Measurements from ENCODE around the gene CITED2.
"Not testable (repeated sequence)": the region's sequence is repeated elsewhere in the genome, so short reads cannot be mapped to it uniquely, and the experiment has no call there.

CITED2 gene

DNA sequence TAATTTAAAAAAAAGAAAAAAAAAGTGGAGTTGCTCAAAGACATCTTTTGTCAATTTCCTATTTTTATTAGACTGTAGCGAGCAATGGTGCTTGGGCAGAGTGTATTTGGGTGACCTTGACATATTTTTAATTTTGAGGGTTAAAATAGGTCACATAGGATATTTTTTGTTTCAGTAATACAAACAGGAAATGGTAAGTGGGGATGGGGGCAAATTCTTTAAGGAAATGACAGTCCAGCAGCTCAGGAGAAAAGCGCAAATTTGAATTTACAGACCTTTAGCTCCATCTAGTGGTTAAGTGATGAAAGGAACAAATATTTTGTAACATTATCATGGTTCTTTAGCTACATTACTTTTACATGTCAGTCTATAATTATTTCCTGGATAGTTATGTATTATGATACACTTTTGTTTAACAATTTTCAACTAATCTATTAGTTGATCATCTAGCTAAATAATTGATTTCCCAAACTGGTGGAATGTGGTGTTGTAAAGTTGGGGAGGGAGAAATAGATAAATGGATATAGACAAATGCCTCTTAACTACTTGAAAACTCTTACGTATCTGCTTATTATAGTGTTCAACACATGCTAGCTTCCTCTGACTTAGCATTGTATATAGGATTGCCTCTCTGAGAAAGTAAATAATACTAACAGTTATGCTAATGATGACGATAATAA is 10.0 kb downstream of the CITED2 start:
- peak; percentile 4 to 65 for DNase-seq

DNA sequence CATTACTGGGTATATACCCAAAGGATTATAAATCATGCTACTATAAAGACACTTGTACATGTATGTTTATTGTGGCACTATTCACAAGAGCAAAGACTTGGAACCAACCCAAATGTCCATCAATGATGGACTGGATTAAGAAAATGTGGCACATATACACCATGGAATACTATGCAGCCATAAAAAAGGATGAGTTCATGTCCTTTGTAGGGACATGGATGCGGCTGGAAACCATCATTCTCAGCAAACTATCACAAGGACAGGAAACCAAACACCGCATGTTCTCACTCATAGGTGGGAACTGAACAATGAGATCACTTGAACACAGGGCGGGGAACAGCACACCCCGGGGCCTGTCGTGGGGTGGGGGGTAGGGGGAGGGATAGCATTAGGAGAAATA is 10.7 kb downstream of the CITED2 start:
- not testable (repeated sequence) for DNase-seq

DNA sequence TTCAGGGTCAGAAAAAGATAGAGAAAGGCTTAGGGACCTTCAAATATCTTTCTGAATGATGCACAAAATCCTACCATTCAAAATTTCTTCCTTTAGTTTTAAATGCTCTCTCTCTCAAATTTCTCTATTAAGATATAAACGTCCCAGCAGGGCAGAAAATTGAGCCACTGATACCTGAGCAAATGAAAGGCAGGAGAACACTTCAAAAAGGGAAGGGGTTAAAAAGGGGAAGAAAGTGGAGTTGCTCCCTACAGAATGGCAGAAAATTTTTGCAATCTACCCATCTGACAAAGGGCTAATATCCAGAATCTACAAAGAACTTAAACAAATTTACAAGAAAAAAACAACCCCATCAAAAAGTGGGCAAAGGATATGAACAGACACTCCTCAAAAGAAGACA is 11.3 kb downstream of the CITED2 start:
- DNase-seq: not testable (repeated sequence)

DNA sequence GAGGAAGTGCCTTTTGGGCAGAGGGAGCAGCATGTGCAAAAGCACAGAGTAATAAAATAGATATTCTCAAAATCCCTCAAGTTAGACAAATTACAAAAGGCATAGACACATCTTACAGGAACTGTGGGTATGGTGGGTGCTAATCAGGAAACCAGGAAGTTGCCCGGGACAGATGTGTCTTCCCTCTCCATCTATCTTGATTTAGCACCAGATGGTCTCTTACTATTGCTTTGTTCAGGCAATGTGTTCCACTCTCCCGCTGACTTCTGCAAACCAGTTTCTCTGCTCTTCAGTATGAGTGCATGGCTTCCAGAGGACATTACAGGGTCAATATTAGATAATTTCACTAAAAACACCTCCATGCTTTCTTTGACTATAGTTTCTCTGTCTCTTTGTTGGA is 13.2 kb downstream of the CITED2 start:
- peak; percentile 72 to 84 for DNase-seq

DNA sequence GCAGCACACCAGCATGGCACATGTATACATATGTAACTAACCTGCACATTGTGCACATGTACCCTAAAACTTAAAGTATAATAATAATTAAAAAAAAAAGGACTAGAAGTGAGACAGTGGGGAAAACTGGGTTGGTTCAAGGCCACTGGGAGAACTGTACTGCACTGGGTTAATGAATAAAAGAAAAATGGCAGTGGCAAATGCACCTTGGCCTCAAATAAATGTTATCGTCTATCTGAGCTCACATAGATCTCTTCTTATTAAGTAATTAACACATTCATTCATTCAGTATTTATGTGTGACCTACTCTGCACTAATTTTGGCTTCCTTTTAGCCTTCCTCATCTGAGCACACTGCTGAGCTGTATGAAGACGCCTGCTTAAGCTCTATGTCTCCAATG is 17.5 kb downstream of the CITED2 start:
- DNase-seq: no peak

DNA sequence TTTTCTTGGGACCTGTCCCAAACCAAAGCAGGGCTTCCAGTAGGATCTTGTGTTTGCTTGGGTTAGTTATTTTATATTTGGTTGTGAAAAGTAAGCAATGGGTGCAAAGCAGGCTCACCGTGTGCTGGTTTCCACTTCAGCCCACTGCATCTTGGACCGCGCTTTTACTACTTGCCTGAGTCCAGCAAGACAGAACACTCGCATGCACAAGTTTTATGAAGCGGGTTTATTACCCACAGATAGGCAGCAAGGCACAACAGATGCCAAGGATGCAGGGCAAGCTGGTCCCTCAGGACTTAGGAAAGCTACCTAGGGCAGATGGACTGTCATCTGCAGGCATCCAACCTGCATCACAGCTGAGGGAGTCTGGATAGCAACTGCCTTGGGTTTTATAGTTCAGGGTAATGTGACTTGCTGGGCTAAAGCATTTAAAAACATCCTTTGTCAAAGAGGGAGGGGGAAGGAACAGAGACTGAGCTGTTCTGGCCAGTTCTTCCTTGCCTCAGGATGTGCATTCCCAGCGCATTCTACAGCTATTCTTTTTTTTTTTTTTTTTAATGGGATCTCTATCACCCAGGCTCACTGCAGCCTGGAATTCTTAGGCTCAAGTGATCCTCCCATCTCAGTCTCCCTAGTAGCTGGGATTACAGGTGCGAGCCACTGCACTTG is 18.5 kb downstream of the CITED2 start:
- peak; percentile 24 to 67 for DNase-seq

DNA sequence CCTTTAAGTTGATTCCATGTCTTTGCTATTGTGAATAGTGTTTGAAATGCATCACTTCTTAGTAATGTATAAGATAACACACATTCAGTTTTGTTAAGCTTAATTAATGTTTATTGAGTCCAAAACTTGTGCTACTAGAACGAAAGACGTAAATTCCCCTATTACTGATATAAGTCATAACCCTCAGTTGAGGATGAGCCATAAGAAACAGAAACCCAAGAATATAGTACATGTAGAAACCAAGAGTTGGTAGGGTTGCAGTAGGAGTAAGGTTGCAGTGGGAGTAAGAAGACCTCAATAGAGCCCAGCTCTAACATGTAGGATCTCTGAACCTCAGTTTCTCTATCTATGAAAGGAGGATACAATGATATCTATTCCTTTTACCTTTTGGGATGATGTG is 19.3 kb downstream of the CITED2 start:
- DNase-seq: no peak

DNA sequence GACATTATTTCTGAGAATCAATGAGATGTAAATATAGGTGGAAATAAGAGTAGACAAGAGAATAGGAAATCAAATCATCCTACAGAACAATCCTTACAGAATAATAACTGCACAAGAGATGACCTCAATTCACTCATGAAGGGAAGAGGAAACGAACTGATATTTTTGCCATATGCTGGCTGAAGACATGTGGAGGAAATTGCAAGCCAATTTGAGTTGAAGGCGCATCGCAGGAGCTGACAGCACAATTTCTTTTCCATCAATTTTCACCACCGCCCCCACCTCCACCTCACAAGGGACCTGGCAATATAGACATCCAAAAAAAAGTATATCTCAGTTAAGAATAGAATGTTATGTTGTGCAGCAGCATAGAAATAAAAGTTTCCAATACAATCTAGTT is 20.3 kb downstream of the CITED2 start:
- DNase-seq: no peak

DNA sequence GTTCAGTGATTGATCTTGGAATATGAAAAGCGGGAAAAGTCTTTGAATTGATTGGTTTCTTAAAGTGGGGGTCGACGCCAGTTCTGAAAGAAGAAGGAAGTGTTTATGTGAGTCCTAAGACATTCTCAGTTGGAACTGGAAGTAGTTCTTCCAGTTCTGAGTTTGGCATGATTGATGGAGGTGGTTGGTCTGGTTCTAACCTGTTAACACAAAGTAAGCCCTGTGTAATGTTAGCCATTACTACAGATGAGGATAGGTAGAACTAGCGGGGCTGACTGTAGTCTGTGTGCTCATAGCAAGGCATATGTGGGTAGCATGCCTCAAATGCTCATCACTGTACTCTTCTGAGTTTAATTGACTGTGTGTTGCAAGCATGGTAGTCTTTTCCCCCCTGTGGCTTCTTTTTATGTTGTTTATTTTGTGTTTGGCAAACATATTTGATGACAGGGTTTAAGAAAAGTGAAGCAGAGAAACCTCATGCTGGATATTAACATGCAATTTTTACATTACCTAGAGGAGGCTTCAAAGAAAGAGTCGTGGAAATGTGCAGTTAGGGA is 24.9 kb downstream of the CITED2 start:
- no peak for DNase-seq

DNA sequence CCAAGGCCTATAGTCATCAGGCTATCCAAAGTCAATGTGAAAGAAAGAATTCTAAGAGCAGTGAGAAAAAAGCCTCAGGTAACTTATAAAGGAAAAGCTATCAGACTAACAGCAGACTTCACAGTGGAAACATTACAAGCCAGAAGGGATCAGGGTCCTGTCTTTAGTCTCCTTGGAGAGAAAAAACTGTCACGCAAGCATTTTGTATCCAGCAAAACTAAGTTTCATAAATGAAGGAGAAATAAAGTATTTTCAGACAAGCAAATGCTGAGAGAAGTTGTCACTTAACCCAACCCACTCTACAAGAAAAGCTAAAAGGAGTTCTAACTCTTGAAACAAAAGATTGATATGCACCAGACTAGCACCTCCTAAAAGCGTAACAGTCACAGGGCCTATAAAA is 28.1 kb downstream of the CITED2 start:
- no peak for DNase-seq

DNA sequence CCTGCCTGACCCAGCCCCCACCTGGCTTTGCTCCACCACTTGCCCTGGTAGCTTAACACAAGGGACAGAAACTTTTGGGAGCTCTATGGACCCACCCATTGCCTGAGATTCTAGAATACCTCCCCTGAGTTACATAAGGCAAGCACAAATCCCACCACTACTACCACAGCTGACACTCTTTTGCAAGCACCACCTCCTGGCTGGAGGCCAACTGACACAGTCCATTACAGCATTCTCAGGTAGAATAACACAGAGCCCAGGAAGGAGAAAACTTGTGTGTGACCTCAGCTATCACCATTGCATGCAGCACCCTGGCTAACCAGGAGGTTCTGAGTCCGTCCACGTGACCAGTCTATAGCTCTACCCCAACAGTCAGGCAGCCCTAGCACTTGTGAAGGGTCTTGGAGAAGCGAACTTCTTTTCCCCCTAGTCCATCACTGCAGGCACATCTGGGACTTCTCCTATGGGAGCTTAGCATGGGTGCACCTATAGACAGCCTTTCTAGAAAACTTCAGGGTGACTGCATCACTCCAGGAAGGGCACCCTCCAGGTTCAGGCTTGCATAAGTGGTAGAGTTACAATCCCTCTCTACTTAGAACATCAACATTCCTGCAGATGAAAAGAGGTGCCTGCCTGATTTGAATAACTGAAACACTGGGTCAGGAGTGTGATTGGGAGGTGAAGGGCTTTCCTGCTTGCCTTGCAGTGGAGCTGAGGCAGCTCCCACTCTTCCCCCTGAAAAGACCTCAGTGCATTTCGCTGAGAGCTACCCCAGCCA is 30.1 kb downstream of the CITED2 start:
- no peak for DNase-seq

DNA sequence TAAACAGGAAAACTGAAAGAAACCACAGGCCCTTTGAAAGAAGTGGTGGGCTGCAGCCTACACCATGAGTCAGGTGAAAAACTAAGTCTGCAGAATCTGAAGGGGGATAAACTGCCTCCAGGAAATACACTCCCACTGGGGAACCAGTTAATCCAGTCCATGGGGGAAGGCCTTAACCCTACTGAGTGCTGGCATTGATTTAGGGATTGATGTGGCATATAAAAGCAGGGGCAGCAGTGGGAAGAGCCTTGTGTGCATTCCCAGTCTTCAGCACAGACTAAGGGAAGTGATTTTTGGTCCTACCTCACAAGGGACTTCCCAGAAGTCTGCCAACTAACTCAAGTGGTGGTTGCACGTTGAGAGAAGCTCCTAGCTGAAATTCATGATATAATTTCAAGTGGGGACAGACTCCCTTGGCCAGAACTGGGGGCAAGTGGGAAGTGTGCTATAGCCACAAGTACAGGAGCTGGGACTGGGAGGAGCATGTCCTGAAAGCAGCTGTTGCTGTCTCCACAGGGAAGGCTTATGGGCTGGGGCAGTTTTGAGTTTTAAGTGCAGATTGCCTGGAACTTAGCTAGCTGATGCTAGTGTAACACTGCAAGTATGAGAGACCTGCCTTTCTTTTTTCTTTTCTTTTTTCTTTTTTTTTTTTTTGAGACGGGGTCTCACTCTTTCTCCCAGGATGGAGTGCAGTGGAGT is 31.2 kb downstream of the CITED2 start:
- DNase-seq: no peak

DNA sequence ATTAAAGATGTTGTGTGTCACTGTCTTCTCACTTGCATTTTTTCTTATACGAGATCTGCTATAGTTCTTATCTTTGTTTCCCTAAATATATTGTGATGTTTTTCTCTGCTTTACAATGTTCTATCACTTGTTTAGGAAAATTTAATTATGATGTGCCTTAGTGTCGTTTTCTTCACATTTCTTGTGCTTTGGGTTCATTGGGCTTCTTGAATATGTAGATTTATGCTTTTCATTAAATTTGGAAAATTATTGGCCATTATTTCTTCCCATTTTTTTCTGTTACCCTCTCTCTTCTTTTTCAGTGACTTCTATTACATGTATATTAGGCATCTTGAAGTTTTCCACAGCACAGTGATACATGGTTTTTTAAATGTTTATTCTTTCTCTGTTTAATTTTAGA is 33.4 kb downstream of the CITED2 start:
- DNase-seq: no peak

DNA sequence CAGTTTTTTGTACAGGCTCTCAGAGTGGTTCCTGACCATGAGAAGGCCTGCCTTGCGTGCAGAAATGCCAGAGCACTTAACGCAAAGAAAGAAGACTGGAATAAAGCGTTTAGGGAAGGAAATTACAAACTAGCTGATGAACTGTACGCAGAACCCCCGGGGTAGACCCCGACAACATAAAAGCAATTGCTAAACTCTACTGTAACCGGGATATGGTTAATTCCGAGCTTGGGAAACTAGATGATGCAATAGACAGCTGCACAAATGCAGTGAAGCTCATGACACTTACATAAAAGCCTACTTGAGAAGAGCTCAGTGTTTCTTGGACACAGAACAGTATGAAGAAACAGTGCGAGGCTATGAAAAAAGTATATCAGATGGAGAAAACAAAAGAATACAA is 35.7 kb downstream of the CITED2 start:
- no peak for DNase-seq

DNA sequence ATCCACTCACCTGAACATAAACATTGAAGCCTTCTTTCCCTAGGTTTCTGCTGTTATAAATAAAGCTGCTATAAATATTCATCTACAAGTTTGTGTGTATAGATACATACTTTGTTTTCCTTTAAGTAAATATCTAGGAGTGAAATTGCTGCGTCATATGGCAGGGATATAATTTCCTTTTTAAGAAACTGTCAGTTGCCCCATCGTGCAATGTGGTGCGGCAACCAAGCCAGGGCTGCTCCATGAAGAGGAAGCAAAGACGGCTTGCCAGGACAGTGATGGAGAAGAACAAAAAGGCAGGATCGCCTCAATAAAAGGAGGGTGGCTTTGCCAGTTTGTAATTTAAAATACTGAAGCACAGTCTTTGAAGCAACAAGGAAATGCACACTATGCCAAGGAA is 36.6 kb downstream of the CITED2 start:
- no peak for DNase-seq

DNA sequence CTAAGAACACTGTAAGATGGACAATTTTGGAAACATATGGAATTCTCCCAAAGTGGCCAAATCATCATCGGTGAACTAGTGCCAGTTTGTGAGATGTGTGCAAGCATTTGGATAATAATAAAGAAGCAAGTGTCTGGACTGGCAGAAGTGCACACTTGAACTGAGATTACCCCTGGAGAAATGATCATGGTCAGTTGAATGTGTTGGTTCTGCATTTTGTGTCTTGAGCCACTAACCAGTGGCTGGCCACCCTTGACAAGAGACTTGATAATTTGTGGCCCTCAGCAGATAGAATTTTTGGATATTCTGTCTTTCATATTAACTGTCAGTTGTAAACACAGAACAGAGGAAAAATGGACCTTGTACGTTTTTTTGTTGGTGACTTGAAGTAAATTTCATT is 37.4 kb downstream of the CITED2 start:
- no peak for DNase-seq

DNA sequence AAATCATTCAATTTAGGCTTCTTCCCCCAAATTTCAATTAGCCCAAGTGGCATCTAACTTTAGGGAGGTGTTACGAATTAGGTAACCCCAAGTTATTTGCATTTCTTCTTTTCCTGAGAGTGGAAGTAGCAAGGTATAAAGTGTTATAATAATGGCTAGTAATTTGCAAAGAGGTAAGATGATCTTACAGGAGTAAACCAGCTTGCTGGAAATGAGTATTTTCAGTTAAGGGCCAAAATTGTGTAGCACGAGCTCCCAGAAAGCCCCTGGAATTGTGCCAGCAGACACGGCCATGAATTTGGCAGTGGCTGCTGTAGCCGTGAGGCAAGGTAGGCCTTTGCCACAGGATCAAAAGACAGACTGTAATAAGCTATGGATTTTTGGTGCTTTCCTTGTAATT is 38.0 kb downstream of the CITED2 start:
- DNase-seq: no peak

DNA sequence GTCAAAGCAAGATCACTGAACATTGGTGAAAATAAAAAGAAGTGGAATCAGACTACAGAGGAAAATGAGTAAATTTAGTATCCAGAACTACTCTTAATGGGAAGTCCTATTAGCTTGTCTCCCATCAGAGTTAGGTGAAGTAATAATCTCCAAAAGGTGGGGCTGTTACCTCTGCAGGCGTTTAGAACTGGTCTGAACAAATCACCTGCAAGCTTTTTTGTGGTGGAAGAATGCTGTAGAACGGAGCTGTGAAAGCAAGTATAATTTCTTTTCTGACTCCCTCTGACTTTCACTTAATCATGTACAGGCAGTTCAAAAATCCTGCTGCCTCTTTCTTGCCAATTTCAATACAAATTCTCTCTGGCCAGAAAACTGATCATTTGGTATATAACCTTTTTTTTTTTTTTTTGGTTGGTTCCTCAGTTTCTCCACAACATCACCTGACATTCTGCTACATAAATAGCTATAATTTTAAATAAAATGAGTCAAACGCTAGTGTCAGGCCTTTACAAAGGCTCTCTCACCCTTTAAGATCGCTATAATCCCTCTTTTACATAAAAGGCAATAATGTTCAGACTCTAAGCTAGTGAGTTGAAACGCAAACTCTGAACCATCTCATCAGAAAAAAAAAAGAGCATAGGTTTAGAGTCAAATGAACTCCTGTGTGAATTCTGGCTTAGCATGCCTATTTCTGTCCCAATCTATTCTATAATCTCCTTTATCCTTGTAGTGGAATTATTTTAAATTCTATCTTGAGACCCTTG is 38.8 kb downstream of the CITED2 start:
- DNase-seq: no peak

DNA sequence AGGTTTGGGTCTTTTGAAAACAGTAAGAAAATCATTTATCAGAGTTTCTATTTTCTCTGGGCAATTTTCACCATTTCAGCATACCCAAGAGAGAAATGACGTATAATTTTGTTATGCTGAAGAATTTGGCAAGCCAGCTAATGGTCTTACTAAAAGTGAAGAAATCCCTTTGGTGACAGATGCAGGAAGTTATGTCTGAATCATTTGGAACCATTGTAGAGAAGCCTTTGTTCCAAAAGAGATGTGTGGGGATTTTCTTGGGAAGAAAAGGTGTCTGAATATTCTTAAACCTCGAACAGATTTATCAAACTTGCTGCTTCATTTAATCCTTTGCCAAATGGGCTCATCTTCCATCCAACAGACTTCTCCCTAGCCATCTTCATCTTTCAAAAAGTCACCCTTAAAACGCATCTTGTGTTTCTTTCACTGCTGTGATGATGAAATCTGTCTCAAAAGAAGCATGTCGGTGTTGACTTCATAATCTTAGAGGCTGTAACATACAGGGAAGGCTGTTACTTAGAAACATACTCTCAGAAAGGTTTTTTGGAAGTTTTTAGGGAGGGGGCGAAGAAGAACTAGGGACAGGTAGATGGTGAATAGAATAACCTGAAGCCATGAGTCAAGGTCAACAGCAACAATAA is 39.5 kb downstream of the CITED2 start:
- no peak for DNase-seq

DNA sequence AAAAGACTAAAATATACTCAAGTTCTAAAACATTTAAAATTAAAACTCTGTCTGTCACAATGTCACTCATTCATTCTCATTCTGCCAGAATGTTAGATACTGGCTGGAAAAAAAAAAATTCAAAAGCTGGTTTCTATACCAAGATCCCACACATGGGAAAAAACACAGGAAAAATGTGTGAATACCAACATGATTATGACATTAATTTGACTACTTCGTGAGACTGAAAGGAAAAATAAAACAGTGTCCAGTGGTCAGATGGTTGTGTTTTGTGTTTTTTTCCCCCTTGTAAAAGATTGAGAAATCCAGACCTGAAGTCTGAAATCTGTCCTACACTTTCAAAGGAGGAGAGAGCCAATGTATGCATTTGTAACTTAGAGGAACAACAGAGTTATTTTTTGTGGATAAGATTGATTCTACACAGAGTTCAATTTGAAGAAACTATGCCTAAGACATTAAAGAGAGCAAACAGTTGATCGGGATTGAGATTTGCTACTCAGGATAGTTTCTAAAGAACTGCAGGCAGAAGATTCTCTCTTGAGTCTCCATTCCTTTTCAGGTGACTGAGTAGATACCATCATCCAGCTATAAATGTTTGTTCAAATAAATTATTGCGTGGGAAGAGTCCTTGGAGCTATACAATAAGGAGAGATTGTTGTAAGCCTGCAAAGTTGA is 43.5 kb downstream of the CITED2 start:
- DNase-seq: no peak

DNA sequence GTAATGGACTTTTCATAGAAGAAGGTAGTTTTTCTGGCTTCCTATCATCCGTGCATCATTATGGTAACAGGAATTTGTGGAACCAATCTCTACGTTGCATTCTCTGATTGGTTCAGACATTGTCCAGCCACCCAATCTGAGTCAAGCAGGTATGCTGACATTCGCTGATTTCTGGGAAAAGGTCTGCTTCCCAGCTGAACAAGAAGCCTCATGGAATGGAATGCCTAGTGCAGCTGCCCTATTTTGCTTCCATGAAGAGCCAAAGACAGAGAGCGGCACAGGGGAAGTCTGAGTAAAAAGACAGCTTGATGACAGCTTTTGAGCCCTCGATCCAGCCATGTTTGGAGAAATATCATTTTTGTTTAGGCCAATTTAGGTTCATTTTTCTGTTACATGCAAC is 44.1 kb downstream of the CITED2 start:
- no peak for DNase-seq

All from NCI-H524 (cell line).